Cerebellar cortex (tissue), 1 donor: ENCODE results near the gene JADE1.

Experiments used
- DNase-seq: peaks from one replicate; pipeline ENCODE4 v3.0.0-alpha.2; 2015; ENCODE audit warnings: low spot score

The JADE1 gene

GRCh38 chr4:128876200-128876599, 66.7 kb downstream of the JADE1 start:
- no peak for DNase-seq

DNA sequence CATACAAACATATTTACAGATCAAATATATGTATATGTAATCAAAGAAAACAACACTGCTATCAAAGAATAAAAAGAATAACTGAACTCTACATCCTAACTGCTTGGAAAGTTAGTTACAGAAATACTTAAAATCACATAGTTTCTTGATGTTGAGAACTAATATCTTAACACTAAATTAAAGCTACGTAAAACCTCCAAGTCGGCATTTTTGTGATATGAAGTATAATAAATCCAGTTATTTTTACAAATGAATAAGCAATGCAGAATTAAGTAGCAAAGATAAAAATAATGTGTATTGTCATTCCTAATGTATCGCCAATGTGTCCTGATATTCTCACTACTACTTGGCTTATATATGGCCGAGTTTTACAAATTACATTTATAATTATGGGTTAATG, 68.4 kb downstream of the JADE1 start:
- DNase-seq: no peak

DNA sequence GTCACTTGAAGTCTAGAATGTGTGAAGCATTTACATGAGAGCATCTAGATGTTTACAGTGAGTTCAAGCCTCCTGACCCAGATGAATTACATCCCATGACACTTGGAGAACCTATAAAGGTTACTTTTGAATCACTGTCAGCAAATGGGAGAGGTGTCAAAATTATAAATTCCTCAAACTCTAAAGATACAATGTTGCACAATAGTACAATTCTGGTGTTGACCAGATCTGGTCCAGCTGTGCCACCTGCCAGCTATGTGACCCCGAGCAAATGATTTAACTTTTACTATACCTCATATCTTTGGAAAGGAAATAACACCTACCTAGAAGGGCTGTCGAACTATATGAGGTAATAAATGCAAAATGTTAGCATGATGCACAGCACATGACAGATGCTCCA, 69.8 kb downstream of the JADE1 start:
- DNase-seq: no peak

DNA sequence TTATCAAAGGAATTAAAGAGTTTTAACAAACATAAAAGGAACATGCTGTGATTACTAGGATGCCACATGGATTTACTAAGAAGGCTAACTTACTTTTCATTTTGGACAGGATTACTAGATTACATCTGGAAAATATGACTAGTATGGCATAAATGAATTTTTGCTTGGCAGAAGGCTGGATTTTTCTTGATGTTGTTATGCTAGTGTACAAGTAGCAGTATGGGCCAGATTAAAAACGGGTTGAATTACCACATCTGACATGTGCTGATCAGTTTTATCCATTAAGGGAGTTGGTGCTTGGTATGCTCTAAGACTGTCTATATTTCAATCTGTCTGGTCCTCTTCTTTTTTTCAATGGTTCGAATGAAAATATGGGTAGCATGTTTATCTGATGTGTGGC, 70.5 kb downstream of the JADE1 start:
- DNase-seq: no peak

DNA sequence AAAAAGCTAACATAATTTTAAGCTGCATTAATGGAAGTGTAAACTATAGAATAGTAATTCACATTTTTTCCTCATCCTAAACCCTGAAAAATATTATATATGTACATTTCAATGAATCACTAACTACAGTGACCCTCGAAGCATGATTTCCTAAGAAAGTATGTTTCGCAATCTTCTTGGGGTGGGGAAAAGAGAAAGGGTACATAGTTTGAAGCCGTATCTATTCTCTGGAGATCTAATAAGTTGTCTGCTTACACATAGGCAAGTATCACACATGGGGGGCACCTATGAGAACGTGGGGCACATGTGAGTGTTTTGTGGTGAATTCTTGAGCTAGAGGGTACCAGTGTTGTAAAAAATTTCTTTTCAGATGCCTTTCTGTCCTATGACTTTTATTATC, 71.2 kb downstream of the JADE1 start:
- DNase-seq: no peak

DNA sequence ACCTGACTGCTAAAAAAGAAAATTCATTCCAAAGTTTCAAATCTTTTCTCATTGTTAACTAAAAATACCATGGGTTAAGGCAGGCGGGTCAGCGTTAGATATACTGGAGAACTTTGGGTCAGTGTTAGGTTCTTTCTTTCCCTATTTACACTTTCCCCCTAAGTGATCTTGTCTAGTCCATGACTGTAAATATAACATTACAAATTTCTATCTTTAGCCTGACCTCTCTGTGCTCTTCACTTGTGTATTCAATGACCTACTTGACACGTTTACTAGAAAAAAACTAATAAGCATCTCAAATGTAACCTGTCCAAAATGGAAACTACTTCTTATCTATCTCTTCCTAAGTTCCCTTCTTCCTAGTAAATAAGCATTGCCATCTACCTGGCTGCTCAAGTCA, 95.3 kb downstream of the JADE1 start:
- no peak for DNase-seq

DNA sequence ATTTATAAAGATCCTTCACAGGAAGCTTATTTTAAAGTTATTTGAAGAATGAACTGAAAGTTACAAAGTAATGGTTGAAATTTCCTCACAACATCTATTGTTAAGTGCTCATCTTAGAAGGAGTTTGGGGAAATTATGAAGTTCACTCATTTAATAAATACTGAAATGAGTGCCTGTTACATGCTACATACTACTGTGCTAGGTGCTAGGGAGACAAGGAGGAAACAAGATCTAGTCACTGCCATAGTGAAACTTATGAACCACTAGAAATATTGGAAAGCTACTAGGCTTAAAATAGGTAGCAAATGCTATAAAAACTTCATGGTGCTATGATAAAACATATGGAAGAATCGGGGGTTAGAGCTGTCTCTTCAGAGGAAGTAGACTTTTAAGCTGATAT, 97.1 kb downstream of the JADE1 start:
- no peak for DNase-seq

DNA sequence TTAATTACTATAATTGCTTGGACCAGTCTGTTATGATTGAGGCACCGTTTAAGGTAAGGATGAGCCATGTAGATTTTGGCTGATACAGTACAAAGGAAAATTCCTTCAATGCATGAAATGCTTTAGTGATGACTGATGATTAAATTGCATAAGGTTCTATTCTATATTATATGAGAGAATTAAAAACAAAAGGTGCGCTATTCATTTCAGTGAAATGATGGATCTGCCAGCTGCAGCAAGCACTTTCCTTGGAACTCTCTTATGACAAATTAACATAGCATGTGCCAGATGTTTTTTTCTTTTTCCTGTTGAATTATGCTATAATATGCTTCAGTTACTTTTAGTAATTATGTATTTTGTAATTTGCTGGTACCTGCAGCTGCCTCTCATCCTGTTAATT, 98.5 kb downstream of the JADE1 start:
- no peak for DNase-seq

DNA sequence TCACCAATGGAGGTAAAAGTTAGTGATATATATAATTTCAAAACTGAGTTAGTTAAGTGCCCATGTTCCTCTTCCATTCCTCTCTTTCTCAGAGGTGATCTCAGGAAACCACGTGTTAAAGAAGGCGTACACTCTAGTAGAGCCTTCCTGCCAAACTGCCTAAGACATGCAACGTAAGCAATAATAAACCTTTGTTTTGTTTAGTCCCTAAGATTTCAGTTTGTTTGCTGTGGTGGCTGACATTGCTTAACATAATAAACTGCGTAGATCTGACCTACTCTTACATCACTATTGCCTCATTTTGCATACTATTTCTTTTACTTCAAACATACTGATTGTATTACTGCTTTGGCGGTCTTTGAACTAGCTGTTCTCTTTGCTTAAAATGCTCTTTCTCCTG, 99.2 kb downstream of the JADE1 start:
- DNase-seq: no peak

DNA sequence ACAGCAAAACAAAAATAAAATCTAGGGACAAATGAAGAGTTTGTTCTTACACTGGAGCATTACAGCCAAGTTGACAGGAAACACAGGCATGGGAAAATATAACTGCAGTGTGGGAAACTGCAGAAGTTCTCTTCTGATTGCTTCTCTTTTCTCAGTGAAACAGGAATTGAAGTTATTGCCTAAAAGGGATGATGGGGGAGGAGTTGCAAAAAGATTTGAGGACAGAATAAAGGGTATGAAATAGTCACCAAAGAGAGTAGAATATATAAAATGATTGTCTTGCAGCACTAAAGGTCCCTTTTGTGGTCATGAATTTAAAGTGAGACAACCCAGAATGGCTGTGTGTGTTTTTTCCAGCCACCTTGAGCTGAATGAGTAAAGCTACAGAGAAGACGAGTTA, 103.7 kb downstream of the JADE1 start:
- no peak for DNase-seq

GRCh38 chr4:128915544-128915943, 106.0 kb downstream of the JADE1 start:
- no peak for DNase-seq

DNA sequence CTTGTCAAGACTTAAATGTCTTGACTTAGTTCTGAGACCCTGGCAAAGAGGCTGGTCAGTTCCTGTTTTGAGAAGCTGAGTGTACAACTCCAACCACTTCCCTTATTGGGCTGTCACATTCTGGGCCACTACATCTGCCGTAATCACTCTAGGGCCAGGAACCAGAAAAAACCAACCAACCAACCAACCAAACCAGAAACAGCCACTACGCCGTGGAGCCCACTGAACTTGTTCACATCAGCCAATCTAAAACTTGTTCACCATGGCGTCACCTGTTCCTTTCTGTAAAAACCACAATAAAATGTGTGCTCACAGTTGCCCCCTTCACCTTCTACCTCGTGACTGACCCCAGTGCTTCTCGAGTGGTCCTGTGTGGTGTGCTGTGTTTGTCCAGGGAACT, 107.3 kb downstream of the JADE1 start:
- no peak for DNase-seq

DNA sequence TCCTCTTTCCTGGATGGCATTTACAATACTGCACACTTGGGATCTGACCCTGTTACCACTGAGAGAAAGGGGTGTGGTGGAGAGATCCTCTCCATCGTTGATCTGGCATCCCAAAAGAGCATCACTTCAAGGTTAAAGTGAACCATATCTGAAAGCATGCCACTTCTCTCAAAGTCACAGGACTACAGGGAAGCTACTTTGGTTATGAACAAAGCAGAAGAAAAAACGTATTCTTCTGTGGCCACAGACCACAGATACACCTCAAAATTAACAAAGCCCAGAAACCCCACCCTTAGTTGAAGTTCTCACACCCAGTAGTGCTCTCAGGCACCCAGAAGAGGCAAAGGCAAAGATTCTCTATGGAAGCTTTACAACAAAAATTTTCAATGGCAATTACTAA, 108.3 kb downstream of the JADE1 start:
- DNase-seq: no peak

GRCh38 chr4:128921954-128922353, 112.5 kb downstream of the JADE1 start:
- no peak for DNase-seq
